HG03108 (cell line): Measurements from ENCODE around the gene PAK2.
A peak's percentile ranks its signal among the peaks of the same experiment; 100 is the strongest.
"Not testable (repeated sequence)": the region's sequence is repeated elsewhere in the genome, so short reads cannot be mapped to it uniquely, and the experiment has no call there.

Experiments used
- ATAC-seq: cut with Tn5 transposase; IDR thresholded peaks from one replicate; pipeline ENCODE4 v1.9.1; 2021; ENCODE audit warnings: moderate library complexity; ENCODE audit not compliant: unreplicated experiment

The PAK2 gene

GRCh38 chr3:196842567-196843434 lies 103.1 kb downstream of the PAK2 start:
- ATAC-seq, result no peak

DNA sequence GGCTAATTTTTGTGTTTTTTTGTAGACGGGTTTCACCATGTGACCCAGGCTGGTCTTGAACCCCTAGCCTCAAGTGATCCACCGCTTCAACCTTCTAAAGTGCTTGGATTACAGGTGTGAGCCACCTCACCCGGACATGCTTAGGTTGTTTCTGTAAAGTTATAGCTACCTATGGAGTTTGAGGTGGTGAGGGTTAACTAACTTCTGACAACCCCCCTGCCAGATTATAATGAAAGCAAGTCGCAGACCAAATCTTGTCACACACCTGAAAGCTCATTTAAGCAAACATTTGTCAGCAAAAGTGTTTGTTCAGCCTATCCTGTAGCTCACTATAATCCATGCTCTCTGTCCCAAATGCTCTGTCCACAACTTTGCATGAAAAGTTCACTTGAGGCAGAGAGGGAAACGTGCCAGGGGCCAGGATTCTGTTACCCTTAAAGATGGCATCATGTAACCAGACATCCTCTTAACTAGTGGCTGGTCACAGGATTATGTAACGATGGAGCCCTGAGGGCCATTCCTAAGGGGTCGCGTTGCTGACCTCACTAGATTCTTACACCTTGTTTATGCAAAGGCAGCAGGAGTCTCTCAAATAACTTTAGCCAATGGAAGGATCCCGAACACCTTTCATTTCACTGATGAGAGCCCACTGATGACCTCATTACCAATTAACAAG lies 103.9 kb downstream of the PAK2 start:
- no peak for ATAC-seq

DNA sequence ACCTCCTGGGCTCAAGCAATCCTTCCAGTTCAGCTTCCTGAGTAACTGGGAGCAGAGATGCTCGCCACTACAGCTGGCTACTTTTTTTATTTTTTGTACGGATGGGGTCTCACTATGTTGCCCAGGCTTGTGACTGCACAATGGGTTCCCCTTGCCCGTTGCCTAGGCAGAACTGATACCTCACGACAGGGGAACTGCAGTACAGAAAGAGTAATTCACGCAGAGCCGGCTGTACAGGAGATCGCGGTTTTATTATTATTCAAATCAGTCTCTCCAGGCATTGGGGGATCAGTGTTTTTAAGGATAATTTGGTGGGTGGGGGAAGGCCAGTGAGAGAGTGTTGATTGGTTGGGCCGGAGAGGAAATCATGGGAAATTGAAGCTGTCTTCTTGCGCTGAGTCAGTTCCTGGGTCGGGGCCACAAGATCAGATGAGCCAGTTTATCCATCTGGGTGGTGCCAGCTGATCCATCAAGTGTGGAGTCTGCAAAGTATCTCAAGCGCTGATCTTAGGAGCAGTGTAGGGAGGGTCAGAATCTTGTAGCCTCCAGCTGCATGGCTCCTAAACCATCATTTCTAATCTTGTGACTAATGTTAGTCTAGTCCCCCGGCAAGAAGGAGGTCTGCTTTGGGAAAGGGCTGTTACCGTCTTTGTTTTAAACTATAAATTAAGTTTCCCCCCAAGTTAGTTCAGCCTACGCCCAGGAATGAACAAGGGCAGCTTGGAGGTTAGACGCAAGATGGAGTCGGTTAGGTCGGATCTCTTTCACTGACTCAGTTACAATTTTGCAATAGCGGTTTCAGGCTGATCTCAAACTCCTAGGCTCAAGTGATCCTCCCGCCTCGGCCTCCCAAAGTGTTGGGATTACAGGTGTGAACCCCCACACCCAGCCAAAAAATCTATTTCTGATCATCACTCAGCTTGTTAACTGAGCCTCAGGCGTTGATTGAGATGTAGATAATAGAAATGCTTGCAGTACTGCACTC lies 104.9 kb downstream of the PAK2 start:
- not testable (repeated sequence) for ATAC-seq

DNA sequence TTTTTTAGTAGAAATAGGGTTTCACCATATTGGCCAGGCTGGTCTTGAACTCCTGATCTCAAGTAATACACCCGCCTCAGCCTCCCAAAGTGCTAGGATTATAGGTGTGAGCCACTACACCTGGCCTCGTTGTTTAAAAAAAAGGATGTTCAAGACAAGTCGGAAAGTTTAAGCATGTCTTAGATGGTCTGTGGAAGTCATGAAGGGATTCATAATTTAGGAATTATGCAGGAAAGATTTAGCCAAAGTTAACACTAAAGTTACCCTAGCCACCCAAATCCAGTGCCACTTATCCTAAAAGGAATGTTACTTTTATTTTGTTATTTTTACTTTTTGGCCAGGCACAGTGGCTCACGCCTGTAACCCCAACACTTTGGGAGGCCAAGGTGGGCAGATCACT lies 108.7 kb downstream of the PAK2 start:
- ATAC-seq, result not testable (repeated sequence)

DNA sequence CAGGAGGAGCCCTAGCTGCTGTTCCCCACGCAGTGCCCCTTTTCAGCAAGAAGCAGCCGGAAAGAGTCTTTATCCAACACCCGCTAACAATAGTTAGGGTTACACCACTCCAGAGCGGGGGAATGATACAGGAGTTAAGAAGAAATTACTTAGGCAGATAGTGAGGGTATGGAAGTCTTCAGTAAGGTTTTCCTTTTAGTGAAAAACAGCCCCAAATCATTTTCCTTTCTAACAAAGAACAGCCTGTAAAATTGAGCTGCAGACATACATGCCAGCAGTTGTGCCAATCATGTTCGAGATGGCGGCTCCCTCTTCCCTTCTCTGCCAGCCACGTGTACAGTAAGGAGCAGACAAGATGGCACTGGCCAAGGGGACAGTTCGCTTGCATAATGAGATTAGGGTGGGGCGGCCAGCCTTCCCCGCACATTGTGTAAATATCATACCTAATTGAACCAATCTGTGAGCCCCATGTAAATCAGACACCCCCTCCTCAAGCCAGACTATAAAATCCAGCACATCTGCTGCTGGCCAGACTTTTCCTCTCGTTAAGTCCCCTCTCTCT lies 109.6 kb downstream of the PAK2 start:
- no peak for ATAC-seq

DNA sequence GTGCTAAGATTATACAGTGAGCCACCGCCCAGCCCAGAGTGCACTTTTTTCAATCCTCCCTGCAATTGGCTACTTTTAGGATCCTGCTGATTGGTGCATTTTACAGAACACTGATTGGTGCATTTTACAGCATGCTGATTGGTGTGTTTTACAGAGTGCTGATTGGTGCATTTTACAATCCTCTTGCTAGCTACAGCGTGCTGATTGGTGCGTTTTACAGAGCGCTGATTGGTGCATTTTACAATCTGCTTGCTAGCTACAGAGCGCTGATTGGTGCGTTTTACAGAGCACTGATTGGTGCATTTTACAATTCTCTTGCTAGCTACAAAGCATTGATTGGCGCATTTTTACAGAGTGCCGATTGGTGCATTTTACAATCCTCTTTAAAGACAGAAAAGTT lies 123.3 kb downstream of the PAK2 start:
- not testable (repeated sequence) for ATAC-seq

DNA sequence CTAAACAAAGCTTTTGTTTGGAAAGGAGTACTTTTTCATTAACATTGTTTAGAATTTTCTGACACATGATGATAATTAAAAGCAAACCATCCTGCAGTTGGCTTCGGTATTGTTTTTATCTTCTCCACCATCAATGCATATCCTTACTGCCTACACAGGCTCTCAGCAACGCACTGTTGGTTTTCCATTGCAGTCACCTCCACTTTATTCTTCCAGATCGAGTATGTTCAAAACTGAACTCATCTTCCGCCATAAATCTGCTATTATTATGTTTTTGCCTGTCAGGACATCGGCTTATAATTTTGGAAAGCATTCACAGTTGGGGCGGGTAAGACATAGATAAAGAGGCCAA lies 127.5 kb downstream of the PAK2 start:
- no peak for ATAC-seq

GRCh38 chr3:196867507-196868296 lies 128.0 kb downstream of the PAK2 start, which contains the start of gene SENP5:
TSS of gene SENP5 (plus strand) at chr3:196867920. CDS start at chr3:196885182, 17,262 bp downstream.
- ATAC-seq, result peak; percentile 91

GRCh38 chr3:196868297-196868661 lies 128.6 kb downstream of the PAK2 start:
- peak; percentile 13 for ATAC-seq

- ATAC-seq, result no peak
Measured at GRCh38 chr3:196872316-196872715, 132.7 kb downstream of the PAK2 start.

DNA sequence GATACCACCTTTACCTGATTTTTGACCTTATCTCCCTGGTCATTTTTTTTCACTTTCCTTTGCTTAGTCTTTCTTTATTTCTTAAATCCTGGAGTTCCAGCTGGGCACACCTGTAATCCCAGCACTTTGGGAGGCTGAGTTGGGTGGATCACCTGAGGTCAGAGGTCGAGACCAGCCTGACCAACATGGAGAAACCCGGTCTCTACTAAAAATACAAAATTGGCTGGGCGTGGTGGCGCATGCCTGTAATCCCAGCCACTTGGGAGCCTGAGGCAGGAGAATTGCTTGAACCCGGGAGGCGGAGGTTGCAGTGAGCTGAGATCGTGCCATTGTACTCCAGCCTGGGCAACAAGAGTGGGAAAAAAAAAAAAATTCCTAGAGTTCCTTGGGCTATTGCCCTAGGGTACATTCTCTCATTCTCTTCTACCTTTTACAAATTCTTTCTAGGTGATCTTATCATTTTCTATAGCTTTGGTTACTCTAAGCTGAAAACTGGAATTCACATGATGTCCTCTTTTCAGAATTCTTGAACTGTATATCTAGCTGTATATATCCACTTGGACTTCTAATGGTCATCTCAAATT lies 134.9 kb downstream of the PAK2 start:
- not testable (repeated sequence) for ATAC-seq

DNA sequence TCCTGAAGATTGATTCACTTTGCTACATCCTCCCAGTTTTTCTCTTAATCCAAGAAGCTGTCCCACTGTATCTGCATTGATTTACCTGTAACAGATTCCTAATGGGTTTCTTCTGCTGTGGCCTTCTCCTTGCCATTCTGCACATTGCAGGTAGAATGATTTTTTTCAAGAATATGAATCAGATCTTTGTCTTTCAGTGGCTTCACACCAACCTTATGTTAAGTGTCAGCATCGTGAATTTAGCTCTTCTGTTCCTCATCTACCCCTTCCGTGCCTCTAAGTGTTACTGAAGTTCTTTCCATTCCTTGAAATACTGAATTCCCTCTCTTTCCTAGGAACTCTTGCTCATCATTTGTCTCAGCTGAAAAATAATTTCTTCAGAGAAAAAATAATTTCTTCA lies 135.6 kb downstream of the PAK2 start:
- ATAC-seq, result no peak
